ENCODE data around the gene AP3B2.

DNA sequence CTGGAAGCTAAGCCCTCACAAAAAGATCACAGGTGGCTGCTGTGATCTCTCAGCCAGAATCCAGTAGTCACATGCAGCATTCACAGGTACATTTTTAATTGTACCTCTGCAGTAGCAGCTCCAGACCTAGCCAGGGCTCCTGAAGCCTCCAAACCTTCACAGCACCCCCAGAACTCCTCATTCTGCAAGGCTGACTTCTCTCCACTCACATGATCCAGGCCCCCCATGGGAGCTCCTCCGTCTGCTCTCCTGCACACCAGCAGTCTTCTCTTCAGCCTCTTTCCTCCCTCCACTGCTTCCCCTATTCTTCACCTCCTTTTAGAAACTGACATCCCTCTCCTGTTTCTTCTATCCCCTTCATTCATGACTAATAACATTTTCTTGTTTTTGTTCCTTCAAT, 49.3 kb downstream of the AP3B2 start:
- no peak for TF ChIP-seq GLIS3 (CRISPR knock-in tag; IDR thresholded peaks at IDR 0.05)
- TF ChIP-seq TCF4 (CRISPR knock-in tag; IDR thresholded peaks at IDR 0.05; ENCODE audit: borderline replicate concordance): no peak
- TF ChIP-seq ZFP30 (CRISPR knock-in tag; IDR thresholded peaks at IDR 0.05): no peak
- TF ChIP-seq PATZ1 (CRISPR knock-in tag; IDR thresholded peaks at IDR 0.05; ENCODE audit: borderline replicate concordance): no peak
- no peak for TF ChIP-seq POU6F1 (CRISPR knock-in tag; IDR thresholded peaks at IDR 0.05; ENCODE audit: borderline replicate concordance, low read depth)
- no peak for TF ChIP-seq BACH2 (CRISPR knock-in tag; IDR thresholded peaks at IDR 0.05; ENCODE audit: borderline replicate concordance)
- TF ChIP-seq, protein P1, sequence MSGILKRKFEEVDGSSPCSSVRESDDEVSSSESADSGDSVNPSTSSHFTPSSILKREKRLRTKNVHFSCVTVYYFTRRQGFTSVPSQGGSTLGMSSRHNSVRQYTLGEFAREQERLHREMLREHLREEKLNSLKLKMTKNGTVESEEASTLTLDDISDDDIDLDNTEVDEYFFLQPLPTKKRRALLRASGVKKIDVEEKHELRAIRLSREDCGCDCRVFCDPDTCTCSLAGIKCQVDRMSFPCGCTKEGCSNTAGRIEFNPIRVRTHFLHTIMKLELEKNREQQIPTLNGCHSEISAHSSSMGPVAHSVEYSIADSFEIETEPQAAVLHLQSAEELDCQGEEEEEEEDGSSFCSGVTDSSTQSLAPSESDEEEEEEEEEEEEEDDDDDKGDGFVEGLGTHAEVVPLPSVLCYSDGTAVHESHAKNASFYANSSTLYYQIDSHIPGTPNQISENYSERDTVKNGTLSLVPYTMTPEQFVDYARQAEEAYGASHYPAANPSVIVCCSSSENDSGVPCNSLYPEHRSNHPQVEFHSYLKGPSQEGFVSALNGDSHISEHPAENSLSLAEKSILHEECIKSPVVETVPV (CRISPR knock-in tag; IDR thresholded peaks at IDR 0.05): no peak

Data from SK-N-SH treated with all-trans-retinoic acid at 6 μM for 48 hours (cell line).